Measurements from ENCODE around the gene NDUFV1.
"Not testable (repeated sequence)": the region's sequence is repeated elsewhere in the genome, so short reads cannot be mapped to it uniquely, and the experiment has no call there.

The NDUFV1 gene

DNA sequence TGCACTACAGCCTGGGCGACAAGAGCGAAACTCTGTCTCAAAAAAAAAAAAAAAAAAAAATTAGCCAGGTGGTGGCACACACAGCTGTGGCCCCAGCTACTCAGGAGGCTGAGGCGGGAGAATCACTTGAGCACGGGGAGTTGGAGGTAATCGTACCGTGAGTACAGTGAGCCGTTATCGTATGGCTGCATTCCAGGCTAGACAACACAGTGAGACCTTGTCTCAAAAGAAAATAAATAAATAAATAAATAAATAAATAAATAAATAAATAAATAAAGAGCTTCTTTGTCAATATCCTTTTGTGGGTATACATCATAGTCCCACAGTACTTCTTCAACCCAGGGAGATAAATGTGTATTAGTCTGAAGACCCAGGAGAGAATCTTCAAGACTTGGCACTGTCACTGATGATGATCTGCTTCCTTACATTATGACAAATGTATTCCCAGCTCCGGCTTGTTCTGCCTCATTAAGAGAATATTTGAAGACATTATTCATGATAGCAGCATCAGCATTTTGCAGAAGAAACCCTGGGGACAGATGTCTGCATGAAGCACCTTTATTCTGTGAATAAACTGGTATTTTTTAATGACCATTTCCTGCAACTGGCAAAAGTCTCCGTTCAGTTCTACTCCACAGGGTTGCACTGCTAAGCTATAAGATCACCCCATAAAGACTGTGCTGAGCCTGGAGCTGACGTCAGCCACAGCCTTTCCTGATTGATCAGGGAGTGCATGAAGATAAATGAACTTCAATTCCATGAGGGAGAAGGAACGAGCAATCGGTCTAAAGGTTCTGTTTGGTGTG, 45.4 kb downstream of the NDUFV1 start:
- Mint-ChIP-seq H3K27ac (no peak overlapping the region), H3K36me3 (peaks cover 2% of the 10 kb centered on the region), H3K4me1 (peaks cover 27% of the 10 kb centered on the region), H3K4me3 (no peak overlapping the region), H3K9me3 (peaks cover 3% of the 10 kb centered on the region), H3K27me3 (no peaks in the 10 kb centered on the region)
- ATAC-seq (ENCODE audit: low read depth) = no peak
- no peak for DNase-seq (ENCODE audit: low spot score in 2 of 2)

DNA sequence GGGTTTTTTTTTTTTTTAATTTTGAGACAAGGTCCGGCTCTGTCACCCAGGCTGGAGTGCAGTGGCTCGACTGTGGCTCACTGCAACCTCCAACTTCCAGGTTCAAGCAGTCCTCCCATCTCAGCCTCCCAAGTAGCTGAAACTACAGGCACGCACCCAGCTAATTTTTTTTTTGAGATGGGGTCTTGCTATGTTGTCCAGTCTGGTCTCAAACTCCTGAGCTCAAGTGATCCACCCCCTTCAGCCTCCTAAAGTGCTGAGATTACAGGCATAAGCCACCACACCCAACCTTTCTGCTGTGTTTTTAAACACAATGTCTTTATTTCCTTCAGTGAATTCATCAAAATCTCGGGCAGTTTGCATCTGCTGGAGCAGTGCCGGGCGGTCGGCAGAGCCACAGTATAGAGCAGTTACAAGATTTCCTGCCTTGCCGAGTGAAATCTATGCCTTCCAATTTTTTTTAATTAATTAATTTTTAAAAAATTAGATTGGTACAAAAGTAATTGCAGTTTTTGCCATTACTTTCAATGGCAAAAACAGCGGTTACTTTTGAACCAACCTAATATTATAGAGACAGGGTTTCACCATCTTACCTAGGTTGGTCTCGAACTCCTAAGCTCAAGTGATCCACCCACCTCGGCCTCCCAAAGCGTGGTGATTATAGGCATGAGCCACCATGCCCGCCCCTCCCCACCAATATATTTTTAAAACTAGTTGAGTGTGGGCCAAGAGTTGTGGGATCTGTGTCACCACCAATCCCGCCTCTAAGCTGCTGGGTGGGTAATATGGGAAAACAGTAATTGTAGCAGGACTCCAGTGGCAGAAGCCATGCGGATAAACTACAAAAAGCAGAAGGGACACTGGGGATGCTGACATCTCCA, 46.5 kb downstream of the NDUFV1 start:
- Mint-ChIP-seq H3K36me3 (peaks cover 2% of the 10 kb centered on the region), H3K4me3 (no peak overlapping the region), H3K9me3 (peaks cover 3% of the 10 kb centered on the region), H3K27ac (no peak overlapping the region), H3K4me1 (peaks cover 21% of the 10 kb centered on the region), H3K27me3 (no peaks in the 10 kb centered on the region)
- DNase-seq (ENCODE audit: low spot score in 2 of 2) (no peak), ATAC-seq (ENCODE audit: low read depth) (no peak)

DNA sequence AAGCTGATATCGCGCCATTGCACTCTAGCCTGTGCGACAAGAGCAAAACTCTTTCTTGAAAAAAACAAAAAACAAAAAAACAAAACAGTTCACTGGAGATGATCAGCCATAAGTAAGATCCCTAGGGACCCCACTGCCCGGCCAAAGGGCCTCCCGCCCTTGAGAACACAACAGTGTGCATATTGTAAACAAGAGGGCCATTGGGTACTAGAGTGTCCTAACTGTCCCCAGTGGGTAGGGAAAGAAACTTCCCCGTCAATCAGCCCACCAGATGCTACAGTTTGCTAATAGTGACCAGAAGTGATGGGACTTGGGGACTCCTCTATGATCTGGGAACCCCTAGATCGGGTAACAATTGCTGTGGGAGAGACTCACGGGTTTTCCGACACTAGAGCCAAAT, 47.5 kb downstream of the NDUFV1 start:
- DNase-seq (ENCODE audit: low spot score in 2 of 2) = no peak
- Mint-ChIP-seq H3K27me3 (no peaks in the 10 kb centered on the region), H3K4me1 (peaks cover 21% of the 10 kb centered on the region), H3K36me3 (peaks cover 2% of the 10 kb centered on the region), H3K4me3 (no peak overlapping the region), H3K27ac (no peak overlapping the region), H3K9me3 (peaks cover 3% of the 10 kb centered on the region)
- ATAC-seq (ENCODE audit: low read depth) = no peak

DNA sequence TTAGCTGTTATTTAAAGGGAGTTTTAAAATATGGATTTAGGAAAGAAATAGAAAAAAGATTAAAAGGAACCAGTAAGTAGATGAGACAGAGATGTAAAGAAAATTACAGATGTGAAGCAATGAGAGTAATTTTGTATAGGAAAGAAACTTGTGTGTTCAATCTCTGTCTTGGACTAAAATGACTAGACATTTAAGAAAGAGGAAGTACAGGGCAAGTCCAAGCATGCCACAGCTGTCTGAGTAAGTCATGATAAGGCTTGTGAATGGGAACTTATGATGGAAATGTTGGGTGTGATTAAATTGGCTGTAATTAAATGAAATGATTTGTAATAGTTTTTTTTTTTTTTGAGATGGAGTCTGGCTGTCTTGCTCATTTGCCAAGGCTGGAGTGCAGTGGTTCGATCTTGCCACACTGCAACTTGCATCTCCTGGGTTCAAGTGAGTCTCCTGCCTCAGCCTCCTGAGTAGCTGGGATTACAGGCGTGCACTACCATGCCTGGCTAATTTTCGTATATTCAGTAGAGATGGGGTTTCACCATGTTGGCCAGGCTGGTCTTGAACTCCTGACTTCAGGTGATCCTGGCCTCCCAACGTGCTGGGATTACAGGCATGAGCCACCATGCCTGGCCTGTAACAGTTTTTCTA, 49.7 kb downstream of the NDUFV1 start:
- no peak for DNase-seq (ENCODE audit: low spot score in 2 of 2)
- H3K27me3 Mint-ChIP-seq = no peaks in the 10 kb centered on the region
- peaks cover 2% of the 10 kb centered on the region for H3K36me3 Mint-ChIP-seq
- no peak overlapping the region for H3K27ac Mint-ChIP-seq
- no peak for ATAC-seq (ENCODE audit: low read depth)
- no peak overlapping the region for H3K4me3 Mint-ChIP-seq
- H3K9me3 Mint-ChIP-seq = peaks cover 3% of the 10 kb centered on the region
- peaks cover 9% of the 10 kb centered on the region for H3K4me1 Mint-ChIP-seq

DNA sequence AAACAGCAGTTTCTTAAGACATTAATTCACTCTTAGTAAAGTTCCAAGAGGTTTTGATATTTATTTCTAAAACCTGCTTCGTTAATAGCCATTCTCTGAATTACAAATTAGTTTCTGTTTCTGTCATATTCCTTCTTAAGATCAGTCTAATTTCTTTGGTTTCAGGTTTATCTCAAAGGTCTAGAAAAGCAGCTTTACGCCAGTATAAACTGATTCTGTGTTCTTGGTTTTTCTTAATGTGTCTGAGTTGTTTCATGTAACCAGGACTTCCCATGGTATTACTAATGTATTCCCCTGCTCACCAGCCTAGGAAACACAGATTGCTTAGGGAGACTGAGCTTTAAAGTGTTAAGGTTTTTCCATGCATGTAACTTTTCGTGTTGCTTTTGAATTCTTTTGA, 50.6 kb downstream of the NDUFV1 start:
- no peak for ATAC-seq (ENCODE audit: low read depth)

DNA sequence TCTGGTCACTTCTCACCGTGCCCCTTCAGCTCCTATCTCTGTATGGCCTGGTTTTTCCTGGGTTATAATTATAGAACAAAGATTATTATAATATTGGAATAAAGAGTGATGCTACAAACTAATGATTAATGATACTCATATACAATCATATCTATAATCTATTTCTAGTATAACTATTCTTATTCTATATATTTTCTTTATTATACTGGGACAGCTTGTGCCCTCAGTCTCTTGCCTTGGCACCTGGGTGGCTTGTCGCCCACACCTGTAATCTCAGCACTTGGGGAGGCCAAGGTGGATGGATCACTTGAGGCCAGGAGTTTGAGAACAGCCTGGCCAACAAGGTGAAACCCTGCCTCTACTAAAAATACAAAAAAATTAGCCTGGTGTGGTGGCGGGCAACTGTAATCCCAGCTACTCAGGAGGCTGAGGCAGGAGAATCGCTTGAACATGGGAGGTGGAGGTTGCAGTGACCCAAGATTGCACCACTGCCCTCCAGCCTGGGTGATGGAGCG, 53.0 kb downstream of the NDUFV1 start:
- not testable (repeated sequence) for H3K36me3 Mint-ChIP-seq; H3K4me3 Mint-ChIP-seq; H3K27ac Mint-ChIP-seq; DNase-seq (ENCODE audit: low spot score in 2 of 2); H3K4me1 Mint-ChIP-seq; H3K9me3 Mint-ChIP-seq; H3K27me3 Mint-ChIP-seq; ATAC-seq (ENCODE audit: low read depth)

More for the DNA sequence above, 50.6 kb downstream of the NDUFV1 start:
- no peak for DNase-seq (ENCODE audit: low spot score in 2 of 2)
- H3K36me3 Mint-ChIP-seq = peaks cover 2% of the 10 kb centered on the region
- no peak overlapping the region for H3K4me3 Mint-ChIP-seq
- H3K9me3 Mint-ChIP-seq = peaks cover 3% of the 10 kb centered on the region
- no peaks in the 10 kb centered on the region for H3K27me3 Mint-ChIP-seq
- no peak overlapping the region for H3K27ac Mint-ChIP-seq
- H3K4me1 Mint-ChIP-seq = peaks cover 9% of the 10 kb centered on the region

DNA sequence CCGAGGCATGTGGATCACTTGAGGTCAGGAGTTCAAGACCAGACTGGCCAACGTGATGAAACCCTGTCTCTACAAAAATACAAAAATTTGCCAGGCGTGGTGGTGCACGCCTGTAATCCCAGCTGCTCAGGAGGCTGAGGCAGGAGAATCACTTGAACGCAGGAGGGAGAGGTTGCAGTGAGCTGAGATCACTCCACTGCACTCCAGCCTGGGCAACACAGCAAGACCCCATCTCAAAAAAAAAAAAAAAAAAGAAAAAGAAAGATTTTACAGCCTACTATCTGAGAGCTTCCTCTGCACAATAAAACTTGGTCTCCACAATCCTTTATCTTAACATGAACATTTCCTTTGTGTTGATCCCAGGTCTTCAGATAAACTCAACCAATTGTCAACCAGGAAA, 54.0 kb downstream of the NDUFV1 start:
- not testable (repeated sequence) for H3K4me3 Mint-ChIP-seq; H3K27me3 Mint-ChIP-seq; H3K36me3 Mint-ChIP-seq; H3K9me3 Mint-ChIP-seq; H3K27ac Mint-ChIP-seq; H3K4me1 Mint-ChIP-seq; DNase-seq (ENCODE audit: low spot score in 2 of 2); ATAC-seq (ENCODE audit: low read depth)
